ENCODE results near the gene PLEKHG4. TPM values are rescaled to one million over a fixed set of nuclear protein-coding genes. Genes with fewer than 3 reads are reported as not detected.

The PLEKHG4 gene
- total RNA-seq, 1 experiment from 2014 or later = 13.9 TPM

GRCh38 chr16:67249178-67250044 is 29.9 kb upstream of the PLEKHG4 start:
- 0 out of 3 replicates have a peak, but pooled peaks have one; percentile 4 for TF ChIP-seq CTCF (conservative IDR thresholded peaks at IDR 0.05)
- peaks cover 24% of the 10 kb centered on the region for H3K27me3 Mint-ChIP-seq (ENCODE audit: low read depth)
- no peak overlapping the region for H4K91ac ChIP-seq (ENCODE audit: insufficient read length, low read depth, low read length)
- H3K27ac Mint-ChIP-seq = peak overlapping the region in 1 of 3 experiments; percentile 7; a peak in 1 of 7 replicates
- no peak overlapping the region for H2BK5ac ChIP-seq (ENCODE audit: insufficient read length, low read length)
- H3K79me1 ChIP-seq (ENCODE audit: insufficient read depth, low read depth, low read length, poor library complexity, severe bottlenecking) = no peaks in the 10 kb centered on the region
- H3K56ac ChIP-seq (ENCODE audit: insufficient read length, low read depth, low read length) = no peak overlapping the region
- H3K23ac ChIP-seq (ENCODE audit: insufficient read length, low read depth, low read length) = no peak overlapping the region
- no peak overlapping the region for H3K18ac ChIP-seq (ENCODE audit: insufficient read length, low read depth, low read length)
- peaks cover 0 to 2% (median 0%) of the 10 kb centered on the region in 3 experiments; a peak in 2 of 7 replicates for H3K36me3 Mint-ChIP-seq (ENCODE audit: insufficient read depth in 1 of 3, low read depth in 3 of 3)
- peaks cover 4% of the 10 kb centered on the region; the same call in 1 of the 2 replicates for H3K4me1 ChIP-seq (ENCODE audit: insufficient read depth, low read length)
- no peaks in the 10 kb centered on the region for H4K20me1 ChIP-seq (ENCODE audit: control insufficient read depth, insufficient read depth, insufficient read length)
- no peak overlapping the region for H3T11ph ChIP-seq (ENCODE audit: low read length)
- H2BK15ac ChIP-seq (ENCODE audit: low read depth, low read length) = no peak overlapping the region
- no peak overlapping the region for H2AFZ ChIP-seq (ENCODE audit: low read length)
- H3K14ac ChIP-seq (ENCODE audit: insufficient read depth, low read length) = no peak overlapping the region
- no peak overlapping the region for H3K27ac ChIP-seq (ENCODE audit: insufficient read length, low read depth, low read length)
- no peak overlapping the region for H2BK120ac ChIP-seq (ENCODE audit: low read depth, low read length, poor library complexity, severe bottlenecking)
- H3K9me3 Mint-ChIP-seq = no peaks in the 10 kb centered on the region
- H3K9me3 ChIP-seq (ENCODE audit: control insufficient read depth, low read depth, low read length) = no peaks in the 10 kb centered on the region
- peak overlapping the region; percentile 65 for H3K4me2 ChIP-seq (ENCODE audit: insufficient read depth, insufficient read length, low read length)
- H4K8ac ChIP-seq (replicated peaks; ENCODE audit: insufficient read length, low read depth, low read length) = no peak overlapping the region
- peak overlapping the region; percentile 75 to 83 for H3K4me3 Mint-ChIP-seq
- H2BK12ac ChIP-seq (ENCODE audit: insufficient read length, low read depth, low read length) = no peak overlapping the region
- H2AK5ac ChIP-seq (ENCODE audit: insufficient read length, low read length) = no peak overlapping the region
- no peak overlapping the region for H3K4ac ChIP-seq (ENCODE audit: low read depth, low read length)
- no peaks in the 10 kb centered on the region for H3K79me2 ChIP-seq (ENCODE audit: insufficient read depth, low read length)
- no CpG with 5 or more reads among the region's 22 CpGs for WGBS (ENCODE audit: extremely low coverage, insufficient read length, low lambda C conversion rate)
- DNase-seq = no peak
- H3K9ac ChIP-seq (ENCODE audit: extremely low read depth, insufficient read length, low read length) = no peak overlapping the region
- peaks cover 32 to 34% of the 10 kb centered on the region in 2 experiments for H3K4me1 Mint-ChIP-seq
- no peak overlapping the region for H2BK20ac ChIP-seq (ENCODE audit: low read depth, low read length, poor library complexity, severe bottlenecking)
- H3K23me2 ChIP-seq (ENCODE audit: insufficient read length, low read depth, low read length, poor library complexity, severe bottlenecking) = peaks cover 31% of the 10 kb centered on the region
- H3K27me3 ChIP-seq (ENCODE audit: insufficient read depth, low read length) = no peaks in the 10 kb centered on the region; the same call in 1 of the 2 replicates
- H4K5ac ChIP-seq (ENCODE audit: insufficient read length, low read depth, low read length) = no peak overlapping the region

Measured in H9 (cell line).